ENCODE measurements around the gene CORO7.
A peak's percentile ranks its signal among the peaks of the same experiment; 100 is the strongest.

CORO7 gene

DNA sequence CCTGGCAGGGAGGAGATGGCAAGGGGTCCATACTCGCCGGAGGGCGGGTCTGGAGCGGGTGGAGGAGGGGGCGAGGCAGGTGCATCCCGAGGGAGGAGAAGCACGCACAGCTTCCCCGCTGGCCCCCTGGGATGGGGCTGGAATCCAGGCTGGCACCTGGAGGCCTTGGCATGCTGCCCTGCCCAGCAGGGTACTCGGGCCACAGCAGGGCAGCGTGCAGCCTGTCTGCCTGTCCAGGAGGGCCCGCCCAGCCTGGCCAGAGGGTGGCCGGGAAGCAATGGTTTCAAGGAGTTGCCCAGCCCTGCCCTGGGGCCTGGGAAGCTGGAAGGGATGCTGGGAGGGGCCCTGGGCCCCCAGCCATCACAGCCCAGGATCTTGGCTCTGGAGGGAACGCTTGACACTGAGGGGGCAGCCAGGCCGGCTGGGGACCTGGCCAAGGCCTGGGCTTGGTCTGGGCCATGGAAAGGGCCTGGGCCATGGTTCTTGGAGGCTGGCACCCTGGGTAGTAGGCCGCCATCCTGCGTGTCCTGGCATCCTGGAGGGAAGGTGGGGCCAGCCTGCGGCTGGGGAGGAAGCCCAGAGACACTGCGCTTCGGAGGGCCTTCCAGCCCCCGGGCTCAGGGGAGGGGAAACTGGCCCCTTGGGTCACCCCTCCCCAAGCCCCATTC lies 99.4 kb downstream of the CORO7 start:
- H3K27ac ChIP-seq = peak overlapping the region; percentile 57
- no peak for TF ChIP-seq CTCF (conservative IDR thresholded peaks at IDR 0.05)
- peak; percentile 24; the same call in 1 of the 2 replicates for TF ChIP-seq ZFX (IDR thresholded peaks at IDR 0.05)

DNA sequence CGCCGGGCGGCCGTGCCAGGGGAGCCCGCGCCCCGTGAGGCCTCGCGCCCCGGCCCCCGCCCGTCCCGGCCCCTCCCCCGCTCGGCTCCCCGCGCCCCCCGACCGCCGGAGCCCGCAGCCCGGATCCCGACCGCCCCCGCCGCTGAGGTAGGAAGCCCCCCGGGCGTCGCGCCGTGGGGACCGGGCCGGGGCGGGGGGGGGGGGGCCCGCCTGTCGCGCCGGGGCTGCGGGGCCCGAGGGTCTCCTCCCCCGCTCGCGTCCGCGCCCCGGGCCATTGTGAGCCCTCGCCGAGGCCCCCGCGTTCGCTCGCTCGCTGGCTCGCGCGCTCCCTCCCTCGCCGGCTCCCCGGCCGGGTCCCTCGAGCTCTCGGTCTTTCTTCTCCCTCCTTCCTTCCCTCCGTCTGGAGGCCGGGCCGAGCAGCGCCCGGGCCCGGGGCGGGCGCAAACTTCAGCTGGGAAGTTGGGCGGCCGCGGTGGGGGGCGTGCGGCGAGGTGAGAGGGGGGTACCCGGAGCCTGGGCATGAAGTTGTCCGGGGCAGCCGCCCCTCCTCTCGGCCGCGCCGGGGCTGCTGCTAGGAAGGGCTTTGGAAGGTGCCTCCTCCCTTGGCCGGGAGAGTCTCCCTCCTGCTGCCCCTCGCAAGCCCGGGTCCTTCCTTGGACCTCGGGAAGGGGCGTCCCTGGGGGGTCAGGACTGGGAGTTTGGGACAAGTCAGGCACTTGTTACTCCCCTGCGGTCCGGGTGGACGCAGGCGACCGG lies 100.1 kb downstream of the CORO7 start:
- TF ChIP-seq CTCF (conservative IDR thresholded peaks at IDR 0.05) (no peak), ZFX (IDR thresholded peaks at IDR 0.05) (no peak)
- H3K27ac ChIP-seq = peak overlapping the region; percentile 57

GRCh38 chr16:4315186-4316107 lies 100.9 kb downstream of the CORO7 start, which contains the start of gene GLIS2:
Gene GLIS2, plus strand, starts transcription at chr16:4316067. Its CDS starts 16,214 bp downstream, at chr16:4332281.
- H3K27ac ChIP-seq = peak within 1 kb of the TSS; percentile 57
- TF ChIP-seq ZFX (IDR thresholded peaks at IDR 0.05) (no peak), CTCF (conservative IDR thresholded peaks at IDR 0.05) (no peak)

DNA sequence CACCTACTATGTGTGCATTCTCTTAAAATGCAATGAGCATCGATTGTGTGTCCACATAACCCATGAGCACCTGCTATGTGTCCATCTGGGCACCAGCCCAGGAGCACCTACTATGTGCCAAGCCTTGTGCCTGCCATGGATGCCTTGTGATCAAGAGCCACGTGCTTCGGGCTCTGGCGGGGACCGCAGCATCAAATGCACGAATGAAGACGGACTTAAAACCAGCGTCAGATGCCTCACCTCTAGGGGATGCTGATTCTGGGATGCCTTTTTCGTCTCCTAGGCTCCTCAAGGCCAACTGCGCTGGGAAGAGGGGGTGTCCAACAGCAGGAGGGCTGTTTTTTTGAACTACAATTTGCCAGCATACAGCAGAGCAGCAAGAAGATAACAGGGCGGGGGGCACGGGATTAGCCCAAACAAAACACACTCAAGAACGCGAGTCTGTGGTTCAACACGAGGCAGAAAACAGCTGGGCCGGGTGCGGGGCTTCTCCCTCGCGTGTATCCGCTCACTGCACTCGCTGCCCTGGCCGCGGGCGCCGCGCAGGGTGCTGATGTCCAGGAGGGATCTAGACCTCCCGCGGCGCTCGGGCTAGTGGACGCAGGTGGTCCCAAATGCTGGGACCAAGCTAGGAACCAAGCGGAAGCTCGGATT lies 101.7 kb downstream of the CORO7 start:
- TF ChIP-seq ZFX (IDR thresholded peaks at IDR 0.05) (no peak), CTCF (conservative IDR thresholded peaks at IDR 0.05) (no peak)
- peak overlapping the region; percentile 57 for H3K27ac ChIP-seq

DNA sequence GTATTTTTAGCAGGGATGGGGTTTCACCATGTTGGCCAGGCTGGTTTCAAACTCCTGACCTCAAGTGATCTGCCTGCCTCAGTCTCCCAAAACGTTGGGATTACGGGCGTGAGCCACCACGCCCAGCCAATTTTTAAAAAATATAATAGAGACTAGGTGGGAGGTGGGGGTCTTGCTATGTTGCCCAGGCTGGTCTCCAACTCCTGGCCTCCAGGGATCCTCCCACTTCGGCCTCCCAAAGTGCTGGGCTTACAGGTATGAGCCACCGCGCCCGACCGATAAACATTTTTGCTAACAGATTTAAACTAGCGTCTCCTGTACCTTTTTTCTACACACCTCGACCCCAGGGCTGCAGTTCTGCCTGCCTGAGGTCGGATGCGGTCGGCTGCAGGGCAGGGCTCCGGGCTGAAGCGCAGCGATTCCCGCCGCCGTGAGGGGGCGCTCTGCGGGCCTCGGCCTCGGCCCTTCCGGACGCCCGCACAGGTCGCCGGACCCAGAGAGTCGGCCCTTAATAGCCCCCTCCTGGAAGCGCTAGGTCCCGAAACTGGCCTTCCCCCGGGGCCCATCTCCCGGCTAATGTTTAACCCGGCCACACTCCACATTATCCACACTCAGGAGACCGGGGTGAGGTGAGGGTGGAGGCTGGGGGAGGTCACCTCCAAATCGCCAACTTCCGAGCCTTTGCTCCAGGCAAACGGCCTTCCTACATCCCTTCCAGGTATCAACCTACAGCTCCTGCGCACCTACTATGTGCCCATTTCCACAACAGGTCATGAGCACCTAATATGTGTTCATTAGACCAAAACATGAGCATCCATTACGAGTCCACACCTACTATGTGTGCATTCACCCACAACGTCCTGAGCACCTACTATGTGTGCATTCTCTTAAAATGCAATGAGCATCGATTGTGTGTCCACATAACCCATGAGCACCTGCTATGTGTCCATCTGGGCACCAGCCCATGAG lies 102.5 kb downstream of the CORO7 start:
- H3K27ac ChIP-seq = no peak overlapping the region

More for the DNA sequence above, 102.5 kb downstream of the CORO7 start:
- TF ChIP-seq CTCF (conservative IDR thresholded peaks at IDR 0.05) (no peak; the same call in 1 of the 2 replicates), ZFX (IDR thresholded peaks at IDR 0.05) (no peak)
